Measurements from ENCODE around the gene RTN4RL1. TPM values are rescaled to one million over a fixed set of nuclear protein-coding genes. Genes with fewer than 3 reads are reported as not detected.
A peak's percentile ranks its signal among the peaks of the same experiment; 100 is the strongest.

Gene RTN4RL1
- total RNA-seq, 1 donor from 2014 or later: 11.5 TPM

DNA sequence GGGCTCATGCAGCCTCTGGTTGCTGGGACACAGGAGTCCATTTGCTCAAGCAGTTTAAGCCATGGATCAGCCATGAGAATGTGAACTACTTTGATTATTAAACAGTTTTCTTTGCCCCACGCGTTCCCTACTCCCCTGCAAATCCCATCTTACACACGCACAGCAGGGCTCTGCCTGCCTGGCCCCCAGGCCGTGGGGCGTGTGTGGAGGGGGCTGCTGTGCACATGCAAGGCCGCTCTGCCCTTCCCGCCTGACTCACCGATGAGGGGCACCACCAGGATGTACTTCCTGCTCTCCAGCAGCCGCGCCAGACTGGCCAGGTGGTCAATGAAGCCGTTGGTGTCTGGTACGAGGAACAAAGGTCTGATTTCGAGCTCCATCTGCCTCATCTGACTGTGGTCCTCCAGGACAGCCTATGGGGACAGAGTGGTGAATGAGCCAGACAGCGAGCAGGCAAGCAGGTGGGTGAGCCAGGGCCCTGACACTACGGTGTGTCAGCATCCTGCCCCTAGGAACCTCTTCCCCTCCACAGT, 43.5 kb upstream of the RTN4RL1 start:
- H3K4me1 ChIP-seq: peaks cover 0 to 9% of the 10 kb centered on the region in 2 donors
- H3K4me3 ChIP-seq: no peak overlapping the region
- no peak for DNase-seq (ENCODE audit: low spot score in 2 of 2)
- intact Hi-C loops (cut with DNase I): no loop called here
- peaks cover 18 to 57% of the 10 kb centered on the region in 2 donors for H3K36me3 ChIP-seq
- no peaks in the 10 kb centered on the region for H3K9me3 ChIP-seq
- no peaks in the 10 kb centered on the region for H3K27me3 ChIP-seq
- TF ChIP-seq, protein P1, sequence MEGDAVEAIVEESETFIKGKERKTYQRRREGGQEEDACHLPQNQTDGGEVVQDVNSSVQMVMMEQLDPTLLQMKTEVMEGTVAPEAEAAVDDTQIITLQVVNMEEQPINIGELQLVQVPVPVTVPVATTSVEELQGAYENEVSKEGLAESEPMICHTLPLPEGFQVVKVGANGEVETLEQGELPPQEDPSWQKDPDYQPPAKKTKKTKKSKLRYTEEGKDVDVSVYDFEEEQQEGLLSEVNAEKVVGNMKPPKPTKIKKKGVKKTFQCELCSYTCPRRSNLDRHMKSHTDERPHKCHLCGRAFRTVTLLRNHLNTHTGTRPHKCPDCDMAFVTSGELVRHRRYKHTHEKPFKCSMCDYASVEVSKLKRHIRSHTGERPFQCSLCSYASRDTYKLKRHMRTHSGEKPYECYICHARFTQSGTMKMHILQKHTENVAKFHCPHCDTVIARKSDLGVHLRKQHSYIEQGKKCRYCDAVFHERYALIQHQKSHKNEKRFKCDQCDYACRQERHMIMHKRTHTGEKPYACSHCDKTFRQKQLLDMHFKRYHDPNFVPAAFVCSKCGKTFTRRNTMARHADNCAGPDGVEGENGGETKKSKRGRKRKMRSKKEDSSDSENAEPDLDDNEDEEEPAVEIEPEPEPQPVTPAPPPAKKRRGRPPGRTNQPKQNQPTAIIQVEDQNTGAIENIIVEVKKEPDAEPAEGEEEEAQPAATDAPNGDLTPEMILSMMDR (IDR thresholded peaks at IDR 0.05): no peak
- H3K27ac ChIP-seq: peak overlapping the region in 1 of 2 donors; percentile 52

DNA sequence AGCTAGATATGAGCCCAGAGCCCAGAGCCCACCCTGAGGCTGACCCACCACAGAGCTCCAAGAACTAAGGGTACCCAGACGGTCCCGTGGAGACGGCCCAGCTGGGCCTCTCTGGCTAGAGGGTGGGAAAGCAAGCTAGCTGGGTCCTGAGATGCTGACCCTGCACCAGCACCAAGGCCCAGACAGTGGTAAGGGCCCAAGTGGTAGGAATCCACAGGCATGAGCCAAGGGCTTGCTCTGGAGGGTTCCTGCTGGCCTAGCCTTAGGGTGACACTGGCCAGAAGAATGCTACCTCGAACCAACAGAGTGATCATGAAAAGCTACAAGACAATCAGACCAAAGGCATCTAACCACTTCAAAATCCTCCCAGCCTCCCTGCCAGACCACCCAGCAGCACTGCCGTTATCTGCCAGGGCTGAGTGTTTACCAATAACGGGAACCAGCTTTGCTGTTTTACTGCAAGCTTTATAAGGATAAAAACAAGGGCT, 42.9 kb upstream of the RTN4RL1 start:
- Histone ChIP-seq H3K27me3 (no peaks in the 10 kb centered on the region), H3K4me3 (no peak overlapping the region), H3K36me3 (peaks cover 19 to 61% of the 10 kb centered on the region in 2 donors), H3K4me1 (peaks cover 0 to 9% of the 10 kb centered on the region in 2 donors), H3K27ac (peak overlapping the region in 1 of 2 donors; percentile 53), H3K9me3 (no peaks in the 10 kb centered on the region)
- no peak for DNase-seq (ENCODE audit: low spot score in 2 of 2)
- TF ChIP-seq, protein P1 (IDR thresholded peaks at IDR 0.05): no peak
- intact Hi-C loops (cut with DNase I): no loop called here

DNA sequence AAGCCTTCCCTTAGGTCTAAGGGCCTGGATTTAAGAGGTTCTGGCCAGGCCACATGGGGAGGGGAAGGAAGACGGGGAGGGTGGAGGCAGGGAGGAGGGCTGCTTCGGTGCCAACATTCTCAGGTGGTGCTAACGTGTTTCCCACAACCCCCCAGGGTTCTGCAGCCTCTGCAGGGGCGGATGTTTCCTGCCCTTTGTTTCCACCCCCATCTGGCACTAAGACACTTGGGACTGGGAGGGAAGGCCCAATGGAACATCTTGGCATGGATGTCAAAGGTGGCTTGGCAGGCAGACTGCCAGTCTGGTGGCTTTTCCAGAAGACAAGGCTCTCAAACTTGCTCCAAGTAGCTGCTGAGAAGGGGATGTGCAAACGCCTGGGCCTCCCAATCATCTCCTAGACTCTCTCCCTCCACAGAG, 42.5 kb upstream of the RTN4RL1 start:
- H3K36me3 ChIP-seq: peaks cover 19 to 62% of the 10 kb centered on the region in 2 donors
- H3K4me1 ChIP-seq: peaks cover 0 to 12% of the 10 kb centered on the region in 2 donors
- no peak for DNase-seq (ENCODE audit: low spot score in 2 of 2)

GRCh38 chr17:2067048-2067561, 42.0 kb upstream of the RTN4RL1 start:
- Histone ChIP-seq H3K27ac (peak overlapping the region; percentile 19 to 53), H3K4me1 (peaks cover 0 to 14% of the 10 kb centered on the region in 2 donors), H3K36me3 (peaks cover 19 to 61% of the 10 kb centered on the region in 2 donors), H3K27me3 (no peaks in the 10 kb centered on the region), H3K4me3 (no peak overlapping the region), H3K9me3 (no peaks in the 10 kb centered on the region)
- TF ChIP-seq, protein P1 (IDR thresholded peaks at IDR 0.05): no peak
- DNase-seq (ENCODE audit: low spot score in 2 of 2): no peak
- intact Hi-C loops (cut with DNase I): no loop called here

More for the DNA sequence above, 42.5 kb upstream of the RTN4RL1 start:
- intact Hi-C loops (cut with DNase I): no loop called here
- Histone ChIP-seq H3K9me3 (no peaks in the 10 kb centered on the region), H3K27me3 (no peaks in the 10 kb centered on the region), H3K27ac (peak overlapping the region; percentile 19 to 53), H3K4me3 (no peak overlapping the region)
- TF ChIP-seq, protein P1 (IDR thresholded peaks at IDR 0.05): no peak

GRCh38 chr17:2065949-2066400, 40.8 kb upstream of the RTN4RL1 start:
- intact Hi-C loops (cut with DNase I): no loop called here
- H3K9me3 ChIP-seq: no peaks in the 10 kb centered on the region
- H3K27me3 ChIP-seq: no peaks in the 10 kb centered on the region
- H3K27ac ChIP-seq: peak overlapping the region; percentile 41 to 51
- H3K4me3 ChIP-seq: no peak overlapping the region
- TF ChIP-seq, protein P1 (IDR thresholded peaks at IDR 0.05): no peak
- no peak for DNase-seq (ENCODE audit: low spot score in 2 of 2)
- peaks cover 24 to 56% of the 10 kb centered on the region in 2 donors for H3K36me3 ChIP-seq
- H3K4me1 ChIP-seq: peaks cover 0 to 14% of the 10 kb centered on the region in 2 donors

Measured in ascending aorta (tissue), 2 donors.